Activated CD4-positive, alpha-beta T cell treated with anti-CD3 and anti-CD28 coated beads, Interleukin-2, amount 50 U/mL, for 16 hours (primary cell): ENCODE data around the gene SSX2IP.
A peak's percentile ranks its signal among the peaks of the same experiment; 100 is the strongest.
"Not testable (repeated sequence)": the region's sequence is repeated elsewhere in the genome, so short reads cannot be mapped to it uniquely, and the experiment has no call there.

ENCODE experiments used
- DNase-seq: peaks from one replicate; pipeline ENCODE4 v3.0.0-alpha.2; 2020

The SSX2IP gene

DNA sequence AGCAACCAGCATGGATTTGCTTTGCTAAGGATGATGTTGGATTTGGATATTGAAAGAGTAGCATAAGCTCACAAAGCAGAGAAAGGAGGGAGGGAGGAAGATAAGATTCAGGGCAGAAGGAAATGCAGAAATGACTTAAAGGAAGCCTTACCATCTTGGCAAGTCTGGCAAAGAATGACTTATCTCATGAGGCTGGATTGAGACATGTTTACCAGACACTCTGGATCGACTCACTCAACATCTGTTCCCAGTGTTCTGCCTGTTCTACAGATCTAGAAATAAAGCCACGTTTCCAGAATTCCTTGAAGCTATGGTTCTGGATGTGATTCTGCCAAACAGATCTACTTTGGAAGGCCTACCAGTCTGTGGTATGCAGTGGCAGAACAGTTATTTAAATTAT, 77.2 kb downstream of the SSX2IP start:
- no peak for DNase-seq

DNA sequence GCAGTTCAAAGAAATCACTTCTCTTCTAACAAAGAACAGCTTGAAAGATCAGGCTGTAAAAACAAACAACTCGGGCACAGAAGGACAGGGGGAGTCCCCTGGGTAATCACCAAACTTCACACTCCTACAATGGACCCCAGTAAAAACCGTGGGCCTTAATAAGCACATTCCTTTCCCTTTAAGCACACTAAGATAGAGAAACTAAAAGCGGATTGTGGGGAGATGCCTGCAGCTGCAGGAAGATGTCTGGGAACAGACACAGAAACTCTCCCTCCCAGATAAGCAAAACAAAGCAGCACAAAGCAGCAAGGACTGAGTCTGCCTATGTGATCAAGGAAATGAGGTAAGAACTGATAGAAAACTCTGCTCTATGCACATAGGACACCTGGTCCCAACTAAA, 78.5 kb downstream of the SSX2IP start:
- DNase-seq, result no peak

DNA sequence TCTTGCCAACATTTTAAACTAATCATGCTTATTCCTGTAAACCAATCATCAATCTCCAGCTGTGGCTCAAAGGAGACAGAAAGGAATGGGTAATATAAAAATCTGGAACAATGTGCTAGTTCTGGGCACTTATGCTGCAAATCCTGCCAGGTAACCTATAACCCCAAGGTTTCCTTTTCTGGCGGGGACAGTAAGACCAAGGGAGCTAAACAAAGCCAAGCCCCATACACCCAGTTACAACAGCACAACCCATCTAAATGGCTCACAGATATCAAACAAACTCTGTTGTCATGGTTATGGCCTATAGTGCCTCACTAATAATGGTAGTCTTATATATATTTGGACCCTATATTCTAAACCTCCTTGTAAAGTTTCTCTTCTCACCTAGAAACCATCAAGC, 79.2 kb downstream of the SSX2IP start:
- DNase-seq, result no peak

DNA sequence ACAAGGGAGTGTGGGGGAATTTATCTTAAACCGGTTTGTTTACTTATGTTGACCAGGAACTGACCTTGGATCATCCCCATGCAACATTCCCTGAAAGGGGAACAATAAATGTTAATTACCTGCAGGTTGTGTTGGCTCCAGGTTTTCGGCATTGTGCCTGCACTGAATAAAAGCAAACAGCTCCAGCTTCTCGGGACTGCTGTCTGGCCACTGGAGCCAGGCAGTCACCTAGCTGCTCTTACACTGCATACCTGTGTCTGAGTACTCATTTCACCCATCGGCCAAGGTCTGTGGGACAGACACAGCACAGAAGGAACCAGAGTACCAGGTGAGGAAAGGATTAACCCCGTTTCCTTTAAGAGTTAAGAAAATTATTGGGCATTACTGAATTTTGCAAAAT, 83.3 kb downstream of the SSX2IP start:
- DNase-seq, result no peak

DNA sequence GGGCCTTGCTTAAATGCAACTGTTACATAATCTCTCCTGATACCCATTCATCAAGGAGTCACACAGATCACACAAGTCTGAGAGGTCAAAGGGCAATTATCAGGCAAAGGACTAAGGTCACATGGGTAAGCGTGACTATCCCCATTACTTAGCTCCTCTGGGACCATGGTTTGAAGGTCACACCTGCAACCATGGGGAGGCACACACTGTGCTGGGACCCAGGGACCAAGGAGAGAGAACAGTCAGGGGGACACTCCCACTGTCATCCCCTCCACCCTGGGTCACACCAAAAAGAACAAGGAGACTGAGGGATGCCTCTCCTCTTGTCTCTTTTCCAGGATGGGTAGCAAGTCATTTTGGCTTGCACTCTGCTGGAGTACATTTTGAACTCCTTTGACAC, 85.1 kb downstream of the SSX2IP start:
- no peak for DNase-seq

DNA sequence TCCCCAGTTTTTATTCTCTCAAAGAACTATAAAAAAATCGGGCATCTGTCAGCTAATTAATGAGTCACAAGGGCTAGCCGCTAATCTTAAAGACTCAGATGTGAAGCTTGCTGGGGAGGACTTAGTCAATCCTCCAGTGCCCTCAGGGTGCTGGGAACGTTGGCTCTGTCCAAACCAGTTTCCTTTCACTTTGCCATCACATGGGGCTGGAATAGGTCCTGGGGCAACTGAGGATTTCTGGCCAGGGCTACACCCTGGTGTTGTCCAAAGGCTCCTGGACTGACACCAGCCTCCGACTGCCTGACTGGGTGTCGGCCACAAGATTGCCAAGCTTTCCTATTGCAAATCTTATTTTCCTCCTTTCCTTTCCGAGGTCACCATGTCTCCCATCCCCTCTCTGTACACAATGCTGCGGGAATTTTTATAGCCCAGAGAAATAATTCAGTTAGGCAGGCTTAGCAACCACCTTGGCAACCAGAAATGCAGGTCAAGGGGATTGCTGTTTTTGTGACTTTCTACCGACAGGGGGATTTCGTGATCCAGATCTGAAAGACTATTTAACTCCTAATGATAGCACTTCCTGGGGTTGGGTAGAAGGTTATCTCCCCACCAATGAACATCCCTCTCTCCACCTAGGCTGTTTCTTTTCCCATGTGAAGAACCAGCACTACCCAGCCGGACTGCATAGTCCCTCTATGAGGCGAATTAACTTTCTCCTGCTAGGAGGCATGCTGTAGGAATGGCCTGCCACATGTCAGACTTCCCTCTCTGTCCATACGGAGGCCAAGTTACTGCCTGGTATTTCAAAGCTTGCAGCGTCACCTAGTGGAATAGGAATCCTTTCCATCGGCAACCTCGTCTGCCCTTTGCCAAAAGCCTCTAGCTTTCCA, 86.1 kb downstream of the SSX2IP start:
- no peak for DNase-seq

DNA sequence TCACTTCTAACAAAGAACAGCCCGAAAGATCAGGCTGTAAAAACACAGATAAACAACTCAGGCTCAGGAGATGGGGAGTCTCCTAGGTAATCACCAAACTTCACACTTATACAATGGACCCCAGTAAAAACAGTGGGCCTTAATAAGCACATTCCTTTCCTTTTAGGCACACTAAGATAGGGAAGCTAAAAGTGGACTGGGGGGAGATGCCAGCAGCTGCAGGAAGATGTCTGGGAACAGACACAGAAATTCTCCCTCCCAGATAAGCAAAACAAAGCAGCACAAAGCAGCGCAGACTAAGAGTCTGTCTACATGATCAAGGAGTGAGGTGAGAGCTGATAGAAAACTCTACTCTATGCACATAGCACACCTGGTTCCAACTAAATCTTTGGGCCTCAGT, 87.0 kb downstream of the SSX2IP start:
- DNase-seq, result no peak

DNA sequence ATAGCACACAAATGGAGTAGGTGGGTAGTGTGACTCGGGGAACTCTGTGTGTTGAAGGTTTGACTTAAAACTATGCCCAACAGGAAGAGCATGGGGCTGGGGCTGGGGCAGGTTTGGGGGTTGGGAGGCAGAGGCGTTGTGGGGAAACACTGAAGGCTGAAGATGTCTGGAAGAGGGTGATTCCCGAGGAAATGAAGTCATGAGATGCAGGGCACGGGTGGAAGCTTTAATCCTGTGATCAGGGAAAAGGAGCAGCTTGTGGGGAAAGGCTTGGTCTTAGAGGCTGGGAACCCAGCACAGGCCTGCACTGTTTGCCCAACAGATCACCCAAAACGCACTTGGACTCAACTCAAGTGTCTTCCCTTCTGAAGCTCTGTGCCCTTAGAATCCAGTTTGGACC, 89.5 kb downstream of the SSX2IP start:
- DNase-seq, result no peak

DNA sequence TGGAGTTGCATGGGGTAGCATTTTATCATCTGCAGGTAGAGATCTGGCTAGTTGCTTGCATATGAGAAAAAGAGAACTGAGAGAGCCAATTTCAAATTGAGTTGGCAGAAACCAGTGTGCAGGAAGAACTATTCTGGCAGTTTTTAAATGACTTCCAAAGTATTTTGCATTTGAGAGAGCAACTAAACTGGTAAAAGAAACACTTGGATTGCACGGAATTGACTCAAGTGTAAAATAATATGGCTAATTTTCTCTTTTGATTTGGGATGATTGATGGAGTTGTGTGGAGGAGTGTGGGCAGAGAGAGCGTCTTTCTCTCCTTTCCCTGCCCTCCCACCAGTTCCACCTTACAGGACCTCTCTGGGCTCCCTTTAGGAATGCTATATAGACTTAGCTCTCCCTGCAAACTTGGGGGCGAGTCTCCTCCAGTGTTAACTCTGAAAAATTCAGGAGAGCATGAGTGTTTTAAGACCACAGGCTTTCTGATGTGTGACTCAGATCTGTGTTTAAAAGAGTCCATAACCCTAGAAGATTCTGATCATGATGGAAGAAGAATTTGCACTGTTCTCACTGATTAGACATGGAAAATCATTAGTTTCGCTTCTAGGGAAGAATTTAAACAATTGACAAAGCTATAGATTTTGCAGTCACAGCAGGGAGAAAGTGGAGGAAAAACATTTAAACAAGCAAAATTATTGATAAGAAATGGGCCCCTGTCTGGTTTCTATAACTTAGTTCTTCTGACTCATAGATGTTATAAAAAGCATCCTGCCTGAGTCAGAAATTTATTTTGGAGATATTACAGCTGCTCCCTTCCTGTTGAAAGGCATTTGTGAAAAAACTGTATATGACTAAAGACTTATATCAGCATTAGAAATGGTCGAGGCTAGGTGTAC, 91.2 kb downstream of the SSX2IP start:
- DNase-seq, result peak; percentile 70

DNA sequence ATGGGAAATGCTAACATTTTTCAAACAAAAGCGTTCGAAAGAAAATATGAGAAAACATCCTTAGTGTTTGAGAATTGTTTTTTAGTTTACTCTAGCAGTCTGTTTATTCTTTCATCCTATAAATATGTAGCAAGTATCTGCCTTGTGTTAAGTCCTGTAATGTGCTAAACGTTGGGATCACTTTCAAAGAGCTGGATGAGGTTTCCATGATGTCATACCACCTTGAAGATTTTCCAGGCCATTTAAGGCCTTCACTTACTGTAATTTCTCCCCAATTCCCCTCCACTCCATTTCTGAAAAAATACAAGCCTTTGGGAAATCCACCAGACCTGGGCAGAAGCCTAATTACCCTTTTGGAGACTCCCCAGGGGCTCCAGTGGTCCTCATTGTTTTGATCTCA, 91.8 kb downstream of the SSX2IP start:
- no peak for DNase-seq

DNA sequence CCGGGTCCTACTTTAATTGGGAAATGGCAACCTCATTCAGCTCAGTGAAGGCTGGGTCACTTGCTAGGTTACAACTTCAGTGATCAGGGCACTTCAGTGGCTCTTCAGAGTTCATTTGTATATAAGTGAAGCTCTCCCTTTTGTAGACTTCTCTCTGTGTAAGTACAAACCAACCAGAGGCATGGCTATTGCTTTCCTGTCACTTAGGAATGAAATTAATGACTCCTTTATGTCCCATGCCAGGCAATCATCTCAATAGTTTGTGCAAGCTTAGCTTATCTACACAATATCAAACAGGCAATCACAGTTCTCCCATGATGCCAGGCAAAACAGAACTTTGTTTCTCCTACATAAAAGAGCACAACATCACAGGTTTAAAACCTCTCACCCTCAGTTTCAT, 93.2 kb downstream of the SSX2IP start:
- no peak for DNase-seq

DNA sequence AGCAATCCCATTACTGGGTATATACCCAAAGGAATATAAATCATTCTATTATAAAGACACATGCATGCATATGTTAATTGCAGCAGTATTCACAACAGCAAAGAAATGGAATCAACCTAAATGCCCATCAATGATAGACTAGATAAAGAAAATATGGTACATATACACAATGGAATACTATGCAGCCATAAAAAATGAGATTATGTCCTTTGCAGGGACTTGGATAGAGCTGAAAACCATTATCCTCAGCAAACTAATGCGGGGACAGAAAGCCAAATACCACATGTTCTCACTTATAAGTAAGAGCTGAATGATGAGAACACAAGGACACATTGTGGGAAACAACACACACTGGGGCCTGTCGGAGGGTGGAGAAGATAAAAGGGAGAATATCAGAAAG, 95.3 kb downstream of the SSX2IP start:
- DNase-seq, result not testable (repeated sequence)
